AML-193 (cell line): ENCODE results near the gene KCNMB2.
"Not testable (repeated sequence)": the region's sequence is repeated elsewhere in the genome, so short reads cannot be mapped to it uniquely, and the experiment has no call there.

Experiments
- DNase-seq, 2 experiments: peaks; one replicate each; lab custom pipeline; 2025; lab: John Stamatoyannopoulos, UW

The KCNMB2 gene

DNA sequence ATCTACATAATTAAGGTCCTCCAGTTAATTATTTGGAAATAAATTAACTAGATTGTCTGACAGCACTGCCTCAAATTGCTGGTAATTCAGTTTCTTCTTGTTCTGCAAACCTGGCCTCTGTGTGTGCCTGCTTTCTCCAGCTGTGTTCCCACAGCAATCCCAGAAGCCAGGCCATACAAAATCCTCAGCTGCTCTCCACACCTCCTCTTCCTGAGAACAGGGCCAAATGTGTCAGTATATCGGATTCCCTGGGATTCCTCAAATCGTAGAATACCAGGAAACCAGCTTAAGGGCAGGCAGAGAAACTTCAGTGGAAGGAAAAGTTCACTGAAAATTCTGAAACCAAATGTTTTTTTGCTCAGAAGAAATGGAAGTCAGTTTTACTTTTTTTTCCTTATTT lies 273.9 kb downstream of the KCNMB2 start:
- no peak for DNase-seq

GRCh38 chr3:178822722-178823121 lies 286.5 kb downstream of the KCNMB2 start:
- no peak for DNase-seq

DNA sequence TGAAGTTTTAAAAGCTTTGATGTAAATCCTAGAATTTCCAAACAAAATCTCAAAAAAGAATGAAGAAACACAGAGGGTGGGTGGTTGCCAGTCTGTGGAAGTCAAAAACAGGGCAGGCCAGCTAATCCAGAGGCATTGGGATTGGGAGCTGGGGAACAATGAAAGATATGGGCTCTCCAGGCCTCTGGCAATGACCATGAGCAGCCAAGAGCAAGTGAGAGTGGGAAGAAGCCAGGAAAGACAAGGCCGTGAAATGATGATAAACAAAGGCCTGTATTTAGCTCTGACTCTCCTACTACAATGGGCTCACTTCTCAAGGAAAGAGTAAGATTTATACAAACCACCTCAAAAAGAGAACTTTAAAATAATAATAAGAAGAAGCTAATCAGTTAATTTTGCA lies 286.9 kb downstream of the KCNMB2 start:
- DNase-seq = no peak

GRCh38 chr3:178823591-178824246 lies 287.5 kb downstream of the KCNMB2 start:
- no peak for DNase-seq

GRCh38 chr3:178826435-178827123 lies 290.3 kb downstream of the KCNMB2 start:
- no peak for DNase-seq

GRCh38 chr3:178827285-178827856 lies 291.1 kb downstream of the KCNMB2 start:
- DNase-seq = no peak

DNA sequence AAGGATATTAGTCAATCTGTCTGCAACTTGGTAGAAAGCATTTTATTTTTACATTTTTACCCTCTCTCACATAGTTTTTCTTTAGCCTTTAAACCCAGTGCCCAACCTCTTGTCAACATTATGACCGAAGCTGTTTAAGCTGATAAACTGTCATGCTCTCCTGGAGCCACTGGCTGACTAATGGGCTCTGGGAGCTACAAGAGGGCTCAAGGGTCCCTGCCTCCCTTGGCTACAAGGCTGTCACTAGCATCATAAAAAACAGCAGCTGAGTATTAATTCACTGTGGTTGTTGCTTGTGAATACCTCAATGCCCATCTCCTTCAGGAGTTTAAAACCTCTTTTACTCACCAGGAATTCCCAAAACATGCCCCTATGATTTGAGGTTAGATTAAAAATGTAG lies 297.5 kb downstream of the KCNMB2 start:
- DNase-seq = no peak

- no peak for DNase-seq
These were observed 298.8 kb downstream of the KCNMB2 start for GRCh38 chr3:178835033-178835432.

GRCh38 chr3:178837512-178837911 lies 301.3 kb downstream of the KCNMB2 start:
- no peak for DNase-seq

DNA sequence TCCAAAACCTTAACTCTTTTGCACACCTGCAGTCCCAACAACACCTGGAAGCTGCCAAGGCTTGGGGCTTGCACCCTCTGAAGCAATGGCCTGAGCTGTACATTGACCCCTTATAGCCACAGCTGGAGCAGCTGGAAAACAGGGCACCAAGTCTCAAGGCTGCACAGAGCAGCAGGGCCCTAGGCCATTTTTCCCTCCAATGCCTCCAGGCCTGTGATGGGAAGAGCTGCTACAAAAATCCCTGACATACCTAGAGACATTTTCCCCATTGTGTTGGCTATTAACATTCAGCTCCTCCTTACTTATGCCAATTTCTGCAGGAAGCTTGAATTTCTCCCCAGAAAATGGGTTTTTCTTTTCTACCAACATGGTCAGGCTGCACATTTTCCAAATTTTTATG lies 304.4 kb downstream of the KCNMB2 start:
- DNase-seq = no peak

DNA sequence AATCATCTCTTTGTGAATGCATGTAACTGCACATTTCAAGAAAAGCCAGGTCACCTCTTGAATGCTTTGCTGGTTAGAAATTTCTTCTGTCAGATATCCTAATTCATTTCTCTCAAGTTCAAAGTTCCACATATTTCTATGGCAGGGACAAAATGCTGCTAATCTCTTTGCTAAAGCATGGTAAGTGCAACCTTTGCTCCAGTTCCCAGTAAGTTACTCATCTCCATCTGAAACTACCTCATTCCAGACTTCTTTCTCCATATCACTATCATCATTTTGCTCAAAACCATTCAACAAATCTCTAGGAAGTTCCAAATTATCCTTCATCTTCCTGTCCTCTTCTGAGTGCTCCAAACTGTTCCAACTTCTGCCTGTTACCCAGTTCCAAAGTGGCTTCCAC lies 304.8 kb downstream of the KCNMB2 start:
- no peak for DNase-seq

- no peak for DNase-seq
These were observed 308.7 kb downstream of the KCNMB2 start for GRCh38 chr3:178844916-178845315.

GRCh38 chr3:178845420-178846118 lies 309.3 kb downstream of the KCNMB2 start:
- DNase-seq = no peak

DNA sequence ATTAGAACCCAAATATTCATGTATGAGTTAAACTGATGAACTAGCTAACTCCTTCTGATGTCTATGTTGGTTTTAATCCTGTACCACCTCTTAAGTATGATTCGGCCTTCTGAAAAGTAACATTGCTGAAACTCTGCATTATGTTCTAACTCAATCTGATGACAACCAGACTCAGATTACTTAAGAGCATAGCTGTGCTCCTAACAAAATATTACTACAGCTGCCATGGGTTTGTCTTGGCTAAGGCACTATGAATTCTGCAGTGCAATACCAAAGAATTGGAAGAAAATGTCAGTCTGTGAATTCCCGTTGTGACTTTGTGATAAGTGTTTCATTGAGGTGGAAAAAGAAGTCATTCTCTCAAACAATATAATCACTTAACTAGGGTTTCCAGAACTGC lies 311.0 kb downstream of the KCNMB2 start:
- no peak for DNase-seq

- DNase-seq = no peak
These were observed 313.1 kb downstream of the KCNMB2 start for GRCh38 chr3:178849199-178849910.

- no peak for DNase-seq
These were observed 314.4 kb downstream of the KCNMB2 start for GRCh38 chr3:178850450-178851190.

GRCh38 chr3:178851564-178851963 lies 315.3 kb downstream of the KCNMB2 start:
- DNase-seq = no peak

DNA sequence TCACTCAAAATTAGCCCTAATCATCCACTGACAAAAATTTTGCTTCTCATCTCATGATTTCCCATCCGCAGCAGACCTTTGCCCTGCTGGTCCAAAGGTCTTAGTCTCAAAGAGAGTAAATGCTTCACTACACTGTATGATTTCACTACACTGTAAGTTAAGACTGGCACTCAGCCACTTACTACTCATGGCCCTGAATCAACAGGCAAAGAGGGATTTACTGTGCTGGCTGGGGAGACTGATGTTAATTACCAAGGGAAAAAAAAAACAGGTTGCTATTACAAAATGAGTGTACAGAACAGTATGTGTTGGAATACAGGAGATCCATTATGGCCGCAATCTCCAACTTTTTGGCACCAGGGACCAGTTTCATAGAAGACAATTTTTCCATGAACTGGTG lies 320.6 kb downstream of the KCNMB2 start:
- no peak for DNase-seq

DNA sequence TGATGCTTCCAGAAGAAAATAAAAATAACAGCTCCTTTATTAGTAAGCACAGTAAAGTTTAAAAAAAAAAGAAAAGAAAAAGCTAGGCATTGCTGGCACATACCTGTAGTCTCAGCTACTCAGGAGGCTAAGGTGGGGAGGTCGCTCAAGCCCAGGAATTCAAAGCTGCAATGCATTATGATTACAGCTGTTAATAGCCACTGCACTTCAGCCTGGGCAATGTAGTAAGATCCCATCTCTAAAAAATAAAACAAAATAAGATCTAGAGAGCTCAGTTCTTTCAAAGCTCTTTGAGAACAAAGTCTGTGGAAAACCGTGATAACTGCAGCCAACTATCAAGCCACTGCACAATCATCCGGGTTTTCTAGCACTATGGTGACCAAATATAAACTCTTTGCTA lies 323.1 kb downstream of the KCNMB2 start:
- DNase-seq = no peak

- not testable (repeated sequence) for DNase-seq
These were observed 323.7 kb downstream of the KCNMB2 start for GRCh38 chr3:178859900-178860436.

GRCh38 chr3:178868681-178869080 lies 332.4 kb downstream of the KCNMB2 start:
- DNase-seq = no peak
